IMR-90 (cell line): Measurements from ENCODE around the gene TNPO2. TPM values are rescaled to one million over a fixed set of nuclear protein-coding genes. Genes with fewer than 3 reads are reported as not detected.

Experiments used
- ATAC-seq: fragments of 200-7000 bp; cut with Tn5 transposase; 2 replicates; pipeline ENCODE4 v1.9.1; 2020; ENCODE audit warnings: low read depth, mild to moderate bottlenecking, moderate library complexity
- BruUV-seq: library from RNA; stranded (reverse); fragments of 400-500 nt; replicated peaks from 2 replicates; lab custom pipeline; 2021; lab: Mats Ljungman, UMichigan
- CTCF ChIA-PET: fragments of 300-600 bp; formaldehyde crosslinking; extraction: SDS; loops from one replicate; lab custom pipeline; 2021; ENCODE audit warnings: antibody characterized with exemption; lab: Yijun Ruan, JAX
- POLR2A ChIA-PET: fragments of 300-600 bp; sonication (Branson Sonifier 250); formaldehyde crosslinking; loops from one replicate; lab custom pipeline; 2022; ENCODE audit warnings: antibody characterized with exemption; ENCODE audit not compliant: unreplicated experiment; lab: Charles Lee
- DNase-seq: peaks from one replicate; pipeline ENCODE4 v3.0.0; 2013
- H2AFZ ChIP-seq: replicated peaks from 2 replicates; pipeline ENCODE3; 2013; ENCODE audit warnings: low read length, mild to moderate bottlenecking; ENCODE audit not compliant: poor library complexity
- H2AK5ac ChIP-seq: 2 replicates; pipeline ENCODE4 v1.6.1; 2013; ENCODE audit warnings: low read depth, low read length, inconsistent platforms
- H2AK9ac ChIP-seq: replicated peaks from 2 replicates; pipeline ENCODE3; 2013; ENCODE audit warnings: mild to moderate bottlenecking, low read depth, low read length, moderate library complexity; ENCODE audit not compliant: poor library complexity
- H2BK120ac ChIP-seq: 2 replicates; pipeline ENCODE4 v1.6.1; 2013; ENCODE audit warnings: low read depth, low read length, inconsistent platforms
- H2BK15ac ChIP-seq: 3 replicates; pipeline ENCODE4 v1.6.1; 2013; ENCODE audit warnings: low read depth, low read length, inconsistent platforms
- H2BK20ac ChIP-seq: 2 replicates; pipeline ENCODE4 v1.6.1; 2013; ENCODE audit warnings: low read depth, mild to moderate bottlenecking, inconsistent platforms, low read length, moderate library complexity
- H2BK5ac ChIP-seq: 2 replicates; pipeline ENCODE4 v1.6.1; 2013; ENCODE audit warnings: mild to moderate bottlenecking, low read depth, low read length, inconsistent platforms; ENCODE audit not compliant: poor library complexity, severe bottlenecking
- H3K14ac ChIP-seq: replicated peaks from 2 replicates; pipeline ENCODE4 v1.6.1; 2013; ENCODE audit warnings: low read depth, low read length, inconsistent platforms
- H3K18ac ChIP-seq: 2 replicates; pipeline ENCODE4 v1.6.1; 2013; ENCODE audit warnings: low read depth, low read length, control low read depth
- H3K23ac ChIP-seq: 2 replicates; pipeline ENCODE4 v1.6.1; 2013; ENCODE audit warnings: low read depth, low read length, inconsistent platforms
- H3K27ac ChIP-seq: 2 replicates; pipeline ENCODE4 v1.5.1; 2013; ENCODE audit warnings: mild to moderate bottlenecking, control low read depth, low read length; ENCODE audit not compliant: insufficient read depth
- H3K27me3 ChIP-seq: 2 replicates; pipeline ENCODE4 v1.6.1; 2013; ENCODE audit warnings: low read length; ENCODE audit not compliant: control insufficient read depth, insufficient read depth
- H3K36me3 ChIP-seq: 2 replicates; pipeline ENCODE4 v1.6.1; 2013; ENCODE audit warnings: low read length, mixed read lengths; ENCODE audit not compliant: control insufficient read depth, insufficient read depth
- H3K4ac ChIP-seq: 2 replicates; pipeline ENCODE4 v1.6.1; 2013; ENCODE audit warnings: low read depth, low read length, inconsistent platforms
- H3K4me1 ChIP-seq: 2 replicates; pipeline ENCODE4 v1.6.1; 2013; ENCODE audit warnings: low read length, mixed read lengths; ENCODE audit not compliant: control insufficient read depth, insufficient read depth
- H3K4me2 ChIP-seq: 2 replicates; pipeline ENCODE4 v1.6.1; 2013; ENCODE audit warnings: low read depth, mild to moderate bottlenecking, control low read depth, low read length, moderate library complexity
- H3K4me3 ChIP-seq: 2 replicates; pipeline ENCODE4 v1.5.1; 2013; ENCODE audit warnings: low read depth, mild to moderate bottlenecking, control low read depth, low read length, moderate library complexity; ENCODE audit not compliant: insufficient read depth
- H3K56ac ChIP-seq: 2 replicates; pipeline ENCODE4 v1.6.1; 2013; ENCODE audit warnings: low read length, inconsistent platforms; ENCODE audit not compliant: insufficient read depth; ENCODE audit errors: extremely low read depth
- H3K79me1 ChIP-seq, 2 experiments: 2 replicates each; pipeline ENCODE4 v1.6.1; 2013; ENCODE audit warnings: low read length in 2 of 2, inconsistent platforms in 1 of 2, low read depth in 1 of 2
- H3K9ac ChIP-seq: 2 replicates; pipeline ENCODE4 v1.6.1; 2013; ENCODE audit warnings: low read depth, low read length, control low read depth
- H3K9me1 ChIP-seq: 2 replicates; pipeline ENCODE4 v1.6.1; 2013; ENCODE audit warnings: low read length, inconsistent platforms; ENCODE audit not compliant: insufficient read depth
- H3K9me3 ChIP-seq: 2 replicates; pipeline ENCODE4 v1.6.1; 2013; ENCODE audit warnings: low read length; ENCODE audit not compliant: control insufficient read depth, insufficient read depth
- H4K20me1 ChIP-seq: 2 replicates; pipeline ENCODE4 v1.6.1; 2013; ENCODE audit warnings: low read length, inconsistent platforms; ENCODE audit not compliant: insufficient read depth
- H4K5ac ChIP-seq: 2 replicates; pipeline ENCODE4 v1.6.1; 2013; ENCODE audit warnings: mild to moderate bottlenecking, low read depth, low read length, control low read depth
- H4K8ac ChIP-seq, 2 experiments: 2 replicates each; pipeline ENCODE4 v1.6.1; 2013; ENCODE audit warnings: low read depth in 2 of 2, low read length in 2 of 2, control low read depth in 1 of 2, inconsistent platforms in 1 of 2
- H4K91ac ChIP-seq: 2 replicates; pipeline ENCODE4 v1.6.1; 2013; ENCODE audit warnings: low read depth, low read length, inconsistent platforms; ENCODE audit not compliant: insufficient read depth
- CHD1 ChIP-seq: IDR thresholded peaks from 2 replicates; pipeline ENCODE4 v1.6.1; 2012; ENCODE audit warnings: low read depth, low read length, improper control_type of control experiment
- ELK1 ChIP-seq: fragments of 150-350 bp; IDR thresholded peaks from 2 replicates; pipeline ENCODE4 v1.6.1; 2016; ENCODE audit warnings: low read depth, mild to moderate bottlenecking, low read length, moderate library complexity, borderline replicate concordance
- FOS ChIP-seq: fragments of 150-350 bp; IDR thresholded peaks from 2 replicates; pipeline ENCODE4 v1.6.1; 2016; ENCODE audit warnings: low read depth, low read length
- MAZ ChIP-seq: IDR thresholded peaks from 2 replicates; pipeline ENCODE4 v1.6.1; 2012; ENCODE audit warnings: low read depth, mild to moderate bottlenecking, low read length, improper control_type of control experiment, moderate library complexity, borderline replicate concordance
- NFE2L2 ChIP-seq: fragments of 150-350 bp; IDR thresholded peaks from 2 replicates; pipeline ENCODE4 v1.6.1; 2016; ENCODE audit warnings: low read depth, mild to moderate bottlenecking, low read length
- POLR2A ChIP-seq: IDR thresholded peaks from 2 replicates; pipeline ENCODE4 v1.6.1; 2012; ENCODE audit warnings: mild to moderate bottlenecking, low read depth, low read length
- RAD21 ChIP-seq: IDR thresholded peaks from 2 replicates; pipeline ENCODE4 v1.6.1; 2012; ENCODE audit warnings: low read length, improper control_type of control experiment
- RCOR1 ChIP-seq: IDR thresholded peaks from 2 replicates; pipeline ENCODE4 v1.6.1; 2012; ENCODE audit warnings: mild to moderate bottlenecking, low read length, improper control_type of control experiment; ENCODE audit not compliant: insufficient replicate concordance
- RFX5 ChIP-seq: IDR thresholded peaks from 2 replicates; pipeline ENCODE4 v1.8.0; 2012; ENCODE audit warnings: low read depth, mild to moderate bottlenecking, low read length, moderate library complexity
- USF2 ChIP-seq: fragments of 150-350 bp; IDR thresholded peaks from 2 replicates; pipeline ENCODE4 v1.6.1; 2017; ENCODE audit warnings: mild to moderate bottlenecking, antibody characterized with exemption, low read length, low read depth
- WGBS, 2 experiments: methylation state at CpG; one replicate each; pipeline versions ENCODE4 v1.1.5 to v1.1.7; 2013; ENCODE audit warnings: missing lambda C conversion rate in 2 of 2; ENCODE audit not compliant: insufficient read length in 1 of 2; ENCODE audit errors: extremely low coverage in 2 of 2; 5-methylcytosine and 5-hydroxymethylcytosine counted together
- dilution Hi-C: fragments of 300-500 bp; cut with HindIII; formaldehyde crosslinking; loops from one replicate; pipeline ENCODE4 v1.14.3; 2018; ENCODE audit warnings: low sequenced_read_pairs; ENCODE audit not compliant: unreplicated experiment
- in situ Hi-C: fragments of 300-500 bp; cut with MboI; formaldehyde crosslinking; loops from 3 replicates; pipeline ENCODE4 v1.14.3; 2019; ENCODE audit warnings: low sequenced_read_pairs, inconsistent platforms, mixed read lengths
- intact Hi-C: fragments of 100-400 bp; cut with micrococcal nuclease; formaldehyde crosslinking; loops from 2 replicates; pipeline ENCODE4 v1.10.0; 2022
- polyA plus RNA-seq, 3 experiments: library from polyadenylated mRNA; depleted of rRNA; stranded (reverse); fragments of >200 nt; gene quantifications; 2 replicates each; pipeline ENCODE4 v1.2.3, GENCODE V29; 2012; ENCODE audit warnings: low replicate concordance in 1 of 3
- total RNA-seq: library from RNA; depleted of rRNA; stranded (reverse); fragments of >200 nt; gene quantifications from 2 replicates; pipeline ENCODE4 v1.2.3, GENCODE V29; 2012

TNPO2 gene
- total and polyA plus RNA-seq, 2 of the 4 experiments (the other 2 are of a cell fraction) = 36.0 to 77.2 TPM

- Histone ChIP-seq H2AK5ac (no peak within 1 kb of the TSS; the same call in 1 of the 2 replicates), H2AK9ac (peak within 1 kb of the TSS; percentile 80), H3K9ac (no peak within 1 kb of the TSS), H3K23ac (no peak within 1 kb of the TSS), H3K4me2 (no peak within 1 kb of the TSS), H3K27me3 (peaks cover 26% of the 10 kb centered on the region), H2BK120ac (no peak within 1 kb of the TSS), H3K4me1 (peaks cover 3% of the 10 kb centered on the region; the same call in 1 of the 2 replicates), H4K91ac (no peak within 1 kb of the TSS), H4K5ac (no peak within 1 kb of the TSS), H3K4me3 (no peak within 1 kb of the TSS), H3K18ac (no peak within 1 kb of the TSS), H3K36me3 (peaks cover 10% of the 10 kb centered on the region), H3K14ac (no peak within 1 kb of the TSS), H2AFZ (no peak within 1 kb of the TSS), H2BK5ac (no peak within 1 kb of the TSS), H3K9me3 (peaks cover 5% of the 10 kb centered on the region; the same call in 1 of the 2 replicates), H3K27ac (no peak within 1 kb of the TSS), H3K56ac (no peak within 1 kb of the TSS), H4K20me1 (no peaks in the 10 kb centered on the region), H2BK20ac (no peak within 1 kb of the TSS), H3K9me1 (no peaks in the 10 kb centered on the region), H2BK15ac (no peak within 1 kb of the TSS), H4K8ac (no peak within 1 kb of the TSS), H3K4ac (no peak within 1 kb of the TSS), H3K79me1 (no peaks in the 10 kb centered on the region; a peak in 1 of 4 replicates)
- BruUV-seq = no TSS peak
- WGBS, 2 experiments = 40% methylated on average over 1 of the region's 14 CpGs; no CpG with 5 or more reads in 1 of the 2 experiments
- in situ Hi-C loops (no loop called here), dilution Hi-C loops (no loop called here), intact Hi-C loops (no loop called here)
- POLR2A ChIA-PET = no interaction called here
- no peak for TF ChIP-seq ELK1
- no peak for TF ChIP-seq FOS
- no peak for TF ChIP-seq RAD21
- no peak for TF ChIP-seq NFE2L2
- no peak for TF ChIP-seq RCOR1
- no peak for TF ChIP-seq USF2
- TF ChIP-seq RFX5 = no peak
- TF ChIP-seq POLR2A = no peak
- TF ChIP-seq MAZ = no peak
- no peak for TF ChIP-seq CHD1
- CTCF ChIA-PET = no interaction called here
- ATAC-seq = no peak
- DNase-seq = no peak
Observed at GRCh38 chr19:12751635-12752034, 27.9 kb upstream of the TNPO2 start, which contains the start of gene BEST2. Gene BEST2 (plus strand): TSS chr19:12751791. CDS start chr19:12752593, 802 bp downstream.
